Urothelium cell line (cell line): ENCODE results near the gene RANGAP1.
"Not testable (repeated sequence)": the region's sequence is repeated elsewhere in the genome, so short reads cannot be mapped to it uniquely, and the experiment has no call there.

Experiments
- DNase-seq: peaks from one replicate; pipeline ENCODE4 v3.0.0; 2011; ENCODE audit warnings: low spot score, mixed read lengths
- FAIRE-seq: peaks from 2 replicates; lab custom pipeline; 2011; peaks lifted over from hg19 to GRCh38; lab: Jason Lieb, UNC

The RANGAP1 gene

DNA sequence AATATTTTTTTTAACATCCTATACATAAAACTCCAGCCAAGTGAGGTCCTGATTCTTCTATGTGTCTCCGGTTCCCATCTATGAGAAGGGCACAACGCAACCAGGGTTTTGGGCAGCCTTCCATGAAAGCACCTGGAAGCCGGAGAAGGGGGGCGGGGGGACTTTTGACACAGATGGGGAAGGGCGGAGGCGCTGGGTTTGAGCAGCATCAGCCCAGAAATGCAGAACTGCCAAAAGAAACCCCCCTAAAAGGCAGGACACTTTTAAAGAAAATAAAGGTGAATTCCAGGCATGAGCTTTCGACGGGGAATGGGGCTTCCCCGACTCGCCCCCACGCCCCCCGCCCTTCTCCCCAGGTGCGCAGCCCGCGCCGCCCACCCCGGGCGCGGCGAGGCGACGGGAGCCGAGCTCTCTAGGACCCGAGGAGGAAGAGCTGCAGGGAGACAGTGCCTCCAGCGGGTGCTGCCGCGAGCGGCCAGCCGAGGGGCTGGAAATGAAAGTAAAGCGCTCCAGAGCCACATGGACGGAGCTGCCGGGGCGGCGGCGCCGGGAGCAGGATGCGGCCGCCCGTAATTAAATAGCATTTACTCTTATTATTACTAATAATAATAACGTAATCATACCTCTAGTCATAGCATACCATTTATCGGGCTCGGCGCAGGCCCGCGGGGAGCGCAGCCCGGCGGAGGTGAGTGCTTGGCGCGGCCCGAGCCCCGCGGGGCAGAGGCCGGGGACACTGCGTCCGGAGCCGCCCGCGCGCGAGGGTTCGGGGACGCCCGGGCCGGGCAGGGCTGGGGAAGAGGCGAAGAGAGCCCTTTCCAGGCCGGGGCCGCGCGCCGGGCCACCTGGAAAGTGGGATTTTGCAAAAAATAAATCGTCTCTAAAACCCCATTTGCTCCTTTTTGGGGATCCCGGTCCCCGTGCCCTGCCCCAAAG lies 15.4 kb upstream of the RANGAP1 start, which contains the start of gene ZC3H7B:
ZC3H7B (plus strand) TSS at position 441 of the 936 bp plus-strand sequence. CDS start 19,136 bp downstream, outside the sequence.
- FAIRE-seq (peak; percentile 53), DNase-seq (peak; percentile 95)

DNA sequence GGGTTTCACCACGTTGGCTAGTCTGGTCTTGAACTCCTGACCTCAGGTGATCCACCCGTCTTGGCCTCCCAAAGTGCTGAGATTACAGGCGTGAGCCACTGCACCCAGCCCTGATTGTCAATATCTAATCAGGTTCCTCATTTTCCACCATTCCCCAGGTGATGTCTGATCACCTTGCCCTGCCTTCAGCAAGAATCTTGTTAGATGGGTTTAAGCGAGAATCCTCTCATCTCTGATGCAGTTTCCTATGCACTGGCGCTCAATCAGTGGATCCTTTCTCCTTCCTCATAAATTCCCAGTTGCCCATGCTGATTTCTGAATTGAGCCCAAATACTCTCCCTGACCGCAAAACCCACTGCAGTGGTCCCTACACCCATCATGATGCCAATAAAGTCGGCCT lies 14.7 kb upstream of the RANGAP1 start:
- FAIRE-seq (no peak), DNase-seq (no peak)

DNA sequence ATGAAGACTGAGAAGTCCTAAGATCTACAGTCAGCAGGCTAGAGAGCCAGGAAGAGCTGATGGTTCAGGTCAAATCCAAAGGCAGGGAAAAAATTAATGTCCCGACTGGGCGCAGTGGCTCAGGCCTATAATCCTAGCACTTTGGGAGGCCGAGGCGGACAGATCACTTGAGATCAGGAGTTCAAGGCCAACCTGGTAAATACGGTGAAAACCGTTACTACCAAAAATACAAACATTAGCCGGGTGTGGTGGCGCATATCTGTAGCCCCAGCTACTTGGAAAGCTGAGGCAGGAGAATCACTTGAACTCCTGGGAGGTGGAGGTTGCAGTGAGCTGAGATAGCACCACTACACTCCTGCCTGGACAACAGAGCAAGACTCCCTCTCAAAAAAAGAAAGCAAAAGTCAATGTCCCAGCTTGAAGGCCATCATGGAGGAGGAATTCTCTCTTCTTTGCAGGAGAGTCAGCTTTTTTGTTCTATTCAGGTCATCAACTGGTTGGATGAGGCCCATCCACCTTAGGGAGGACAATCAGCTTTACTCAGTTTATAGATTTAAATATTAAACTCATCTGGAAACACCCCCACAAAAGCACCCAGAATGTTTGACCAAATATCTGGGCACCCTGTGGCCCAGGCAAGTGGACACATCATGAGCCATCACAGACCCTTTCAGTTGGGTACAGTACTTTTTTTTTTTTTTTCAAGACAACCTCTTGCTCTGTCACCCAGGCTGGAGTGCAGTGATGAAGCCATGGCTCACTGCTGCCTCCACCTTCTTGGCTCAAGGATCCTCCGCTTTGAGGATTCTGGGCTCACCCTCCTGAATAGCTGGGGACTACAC lies 11.1 kb upstream of the RANGAP1 start:
- no peak for FAIRE-seq

DNA sequence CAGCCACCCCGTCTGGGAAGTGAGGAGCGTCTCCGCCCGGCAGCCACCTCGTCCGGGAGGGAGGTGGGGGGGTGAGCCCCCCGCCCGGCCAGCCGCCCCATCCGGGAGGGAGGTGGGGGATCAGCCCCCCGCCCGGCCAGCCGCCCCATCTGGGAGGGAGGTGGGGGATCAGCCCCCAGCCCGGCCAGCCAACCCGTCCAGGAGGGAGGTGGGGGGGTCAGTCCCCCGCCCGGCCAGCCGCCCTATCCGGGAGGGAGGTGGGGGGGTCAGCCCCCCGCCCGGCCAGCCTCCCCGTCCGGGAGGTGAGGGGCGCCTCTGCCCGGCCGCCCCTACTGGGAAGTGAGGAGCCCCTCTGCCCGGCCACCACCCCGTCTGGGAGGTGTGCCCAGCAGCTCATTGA lies 8.8 kb upstream of the RANGAP1 start:
- FAIRE-seq, DNase-seq: not testable (repeated sequence)

More for the DNA sequence above, 11.1 kb upstream of the RANGAP1 start:
- no peak for DNase-seq

DNA sequence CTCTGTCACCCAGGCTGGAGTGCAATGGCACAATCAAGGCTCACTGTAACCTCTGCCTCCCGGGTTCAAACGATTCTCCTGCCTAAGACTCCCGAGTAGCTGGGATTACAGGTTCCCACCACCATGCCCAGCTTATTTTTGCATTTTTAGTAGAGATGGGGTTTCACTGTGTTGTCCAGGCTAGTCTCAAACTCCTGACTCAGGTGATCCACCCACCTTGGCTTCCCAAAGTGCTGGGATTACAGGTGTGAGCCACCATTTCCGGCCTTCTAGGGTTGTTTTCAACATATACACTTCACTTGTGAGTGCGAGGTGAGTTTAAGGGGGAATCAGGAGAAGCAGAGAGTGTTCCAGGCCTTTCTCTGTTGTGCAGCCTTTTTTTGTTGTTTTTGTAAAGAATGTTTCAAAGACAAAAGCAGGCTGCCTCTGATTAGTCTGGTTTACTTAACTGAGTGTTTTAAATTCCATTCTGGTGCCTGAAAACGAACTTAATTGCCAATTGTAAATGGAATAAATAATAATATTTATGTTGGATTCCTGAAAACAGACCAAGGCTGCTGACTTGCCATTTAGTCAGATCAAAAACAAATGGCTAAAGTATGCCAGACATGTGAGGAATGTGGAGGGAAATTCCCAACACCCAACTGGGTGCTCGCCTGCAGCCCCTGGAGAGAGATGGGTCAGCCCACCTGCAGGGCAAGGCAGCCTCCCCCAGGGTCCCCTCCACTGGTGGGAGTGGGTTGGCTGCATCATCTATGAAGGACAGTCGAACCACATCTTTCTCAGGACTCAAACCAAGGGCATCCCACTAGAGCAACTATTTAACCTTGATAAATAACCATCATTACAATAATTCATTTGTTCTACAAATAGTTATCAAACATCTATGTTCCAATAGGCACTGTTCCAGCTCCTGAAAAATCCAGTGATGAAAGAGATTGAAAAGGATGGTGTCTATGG lies 4.6 kb upstream of the RANGAP1 start:
- peak; percentile 76 for DNase-seq
- FAIRE-seq, result no peak

DNA sequence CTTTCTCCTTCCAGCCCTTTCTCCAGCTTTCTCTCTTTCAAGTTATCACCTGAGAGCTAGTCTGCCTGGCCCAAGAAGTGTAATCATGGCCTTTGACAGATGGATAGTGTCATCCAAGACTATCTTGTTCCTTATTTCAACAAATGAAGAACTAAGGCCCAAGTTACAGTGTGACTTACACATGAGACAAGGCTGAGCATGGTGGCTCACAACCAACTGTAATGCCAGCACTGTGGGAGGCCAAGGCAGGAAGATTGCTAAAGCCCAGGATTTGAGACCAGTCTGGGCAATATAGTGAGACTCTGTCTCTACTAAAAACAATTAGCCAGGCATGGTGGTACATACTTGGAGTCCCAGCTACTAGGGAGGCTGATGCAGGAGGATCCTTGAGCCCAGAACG lies 3.7 kb upstream of the RANGAP1 start:
- FAIRE-seq (peak; percentile 5), DNase-seq (no peak)

DNA sequence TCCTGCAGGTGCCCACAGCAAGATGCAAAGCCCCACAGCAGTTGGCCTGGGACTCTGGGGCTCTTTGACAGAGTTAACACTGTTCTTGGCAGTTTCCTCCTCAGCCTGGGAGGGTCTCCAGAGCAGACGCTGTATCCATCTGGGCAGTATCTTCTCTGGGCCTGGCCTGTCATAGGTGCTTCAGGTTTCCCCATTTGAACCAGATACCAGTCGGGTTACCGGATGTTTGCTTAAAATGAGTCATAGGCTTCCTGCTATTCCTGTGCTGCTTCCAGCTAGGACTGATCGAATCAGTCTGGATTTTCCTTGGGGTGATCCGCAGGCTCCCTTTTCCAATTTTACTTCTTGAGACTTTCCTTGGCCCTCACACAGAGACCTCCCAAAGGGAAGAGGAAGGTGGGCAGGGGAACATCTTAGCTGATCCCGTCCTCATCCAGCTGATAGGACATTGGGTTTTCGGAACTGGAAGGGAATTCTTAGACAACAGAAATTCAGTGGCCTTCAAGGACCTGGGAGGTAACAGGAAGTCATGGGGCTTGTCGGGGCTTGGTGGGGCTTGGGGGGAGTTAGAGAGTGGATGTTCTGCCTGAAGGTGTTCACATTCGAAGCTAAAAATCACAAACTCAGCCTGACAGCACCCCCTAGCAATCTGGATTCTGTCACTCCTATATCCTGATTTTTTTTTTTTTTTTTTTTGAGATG lies 2.4 kb upstream of the RANGAP1 start:
- FAIRE-seq, result no peak

DNA sequence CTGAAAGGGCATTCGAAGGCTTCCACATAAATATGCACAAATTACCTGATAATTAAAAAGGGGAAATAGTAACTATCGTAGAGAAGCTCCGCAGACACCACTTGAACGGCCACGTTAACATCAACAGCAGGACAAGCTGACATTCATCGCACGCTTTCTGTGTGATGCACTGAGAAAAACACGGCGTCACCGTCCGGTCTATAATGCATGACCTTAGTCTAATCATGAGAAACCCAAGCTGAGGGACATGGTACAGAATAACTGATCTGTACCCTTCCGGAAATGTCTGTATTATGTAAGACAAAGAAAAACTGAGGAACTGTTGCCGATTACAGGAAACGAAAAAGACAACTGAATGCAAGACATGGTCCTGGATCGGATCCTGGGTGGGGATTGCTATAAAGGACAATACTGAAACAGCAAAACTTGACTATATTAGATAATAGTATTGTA lies 678 bp upstream of the RANGAP1 start:
- DNase-seq (no peak), FAIRE-seq (no peak)

More for the DNA sequence above, 2.4 kb upstream of the RANGAP1 start:
- DNase-seq, result peak; percentile 74

DNA sequence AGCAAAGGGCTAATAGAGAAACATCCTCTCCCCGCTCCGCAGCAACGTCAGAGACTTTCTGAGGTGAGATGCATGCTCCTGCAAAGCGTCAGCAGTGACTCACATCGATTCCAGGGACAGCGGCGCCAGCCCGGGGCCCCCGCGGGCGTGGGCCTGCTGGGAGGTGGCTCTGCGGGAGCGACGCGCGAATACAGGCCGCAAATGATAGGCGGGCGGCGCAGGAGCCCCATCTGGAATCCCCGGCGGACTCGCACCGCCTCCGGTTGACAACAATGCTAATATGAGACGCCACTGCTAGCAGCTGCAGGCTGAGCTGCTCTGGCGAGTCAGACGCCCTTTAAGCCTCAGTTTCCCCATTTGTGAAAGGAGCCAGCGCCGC lies 557 bp downstream of the RANGAP1 start:
- DNase-seq, result peak; percentile 81
- no peak for FAIRE-seq

DNA sequence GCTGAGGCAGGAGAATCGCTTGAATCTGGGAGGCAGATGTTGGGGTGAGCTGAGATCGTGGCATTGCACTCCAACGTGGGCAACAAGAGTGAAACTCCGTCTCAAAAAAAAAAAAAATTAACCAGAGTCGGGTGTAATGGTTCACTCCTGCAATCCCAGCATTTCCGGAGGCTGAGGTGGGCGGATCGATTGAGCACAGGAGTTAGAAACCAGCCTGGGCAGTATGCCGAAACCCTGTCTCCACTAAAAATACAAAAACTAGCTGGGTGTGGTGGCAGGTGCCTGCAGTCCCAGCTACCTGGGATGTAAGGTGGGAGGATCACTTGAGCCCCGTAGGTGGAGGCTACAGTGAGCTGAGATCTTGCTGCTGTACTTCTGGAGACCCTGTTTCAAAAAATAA lies 1.5 kb downstream of the RANGAP1 start:
- FAIRE-seq, result no peak
- no peak for DNase-seq

DNA sequence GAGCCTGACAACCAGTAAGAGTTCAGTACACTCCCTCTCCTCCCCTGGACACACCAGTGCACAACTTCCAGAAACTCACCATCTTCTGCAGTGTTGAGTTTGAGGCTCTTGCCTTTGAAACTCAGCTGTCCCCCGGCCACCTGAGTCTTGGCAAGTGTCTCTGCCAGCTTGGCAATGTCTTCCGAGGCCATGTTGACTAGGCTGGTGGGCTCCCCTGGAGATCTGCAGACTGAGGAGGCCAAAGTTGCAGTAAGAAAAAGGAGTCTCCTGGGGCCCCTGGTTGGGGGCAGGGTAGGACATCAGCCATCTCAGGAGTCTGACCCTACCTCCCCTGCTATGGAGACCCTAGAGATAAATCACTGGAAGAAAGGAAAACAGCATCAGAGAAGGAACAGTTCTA lies 5.1 kb downstream of the RANGAP1 start:
- FAIRE-seq (no peak), DNase-seq (no peak)

DNA sequence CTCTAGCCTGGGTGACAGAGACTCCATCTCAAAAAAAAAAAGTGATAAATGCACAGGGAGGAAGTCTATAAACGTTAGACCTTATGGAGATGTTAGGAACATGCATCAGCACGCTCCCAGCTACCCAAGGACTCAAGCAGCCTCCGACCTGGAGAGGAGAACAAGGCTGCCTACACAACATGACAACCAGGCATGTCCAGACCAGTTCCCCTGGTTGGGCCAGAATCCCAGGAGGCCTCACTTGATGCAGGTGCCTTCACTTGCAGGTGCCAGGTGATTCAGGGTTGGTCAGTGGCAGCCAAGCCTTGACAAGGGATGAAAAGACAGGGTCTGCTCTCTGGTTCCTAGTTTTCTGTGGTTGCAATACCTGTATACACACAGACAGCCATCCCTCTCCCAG lies 5.9 kb downstream of the RANGAP1 start:
- DNase-seq (no peak), FAIRE-seq (no peak)

DNA sequence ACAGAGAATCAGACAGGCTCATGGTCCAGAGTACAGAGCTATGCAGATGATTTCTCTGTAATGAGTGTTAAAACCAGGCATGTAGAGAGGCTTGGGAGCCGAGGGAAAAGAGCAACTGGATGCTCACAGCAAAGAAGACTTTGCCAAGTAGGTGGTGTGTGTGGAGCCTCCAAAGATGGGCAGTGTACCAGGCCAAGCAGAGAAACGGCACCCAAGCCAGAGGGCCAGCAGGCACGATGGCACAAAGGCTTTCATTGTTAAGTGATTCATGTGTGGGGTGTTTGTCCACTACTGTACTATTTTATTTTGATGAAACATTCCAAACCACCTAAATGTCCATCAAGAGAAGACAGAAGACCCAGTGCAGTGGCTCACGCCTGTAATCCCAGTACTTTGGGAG lies 11.1 kb downstream of the RANGAP1 start:
- no peak for FAIRE-seq
- DNase-seq, result no peak

DNA sequence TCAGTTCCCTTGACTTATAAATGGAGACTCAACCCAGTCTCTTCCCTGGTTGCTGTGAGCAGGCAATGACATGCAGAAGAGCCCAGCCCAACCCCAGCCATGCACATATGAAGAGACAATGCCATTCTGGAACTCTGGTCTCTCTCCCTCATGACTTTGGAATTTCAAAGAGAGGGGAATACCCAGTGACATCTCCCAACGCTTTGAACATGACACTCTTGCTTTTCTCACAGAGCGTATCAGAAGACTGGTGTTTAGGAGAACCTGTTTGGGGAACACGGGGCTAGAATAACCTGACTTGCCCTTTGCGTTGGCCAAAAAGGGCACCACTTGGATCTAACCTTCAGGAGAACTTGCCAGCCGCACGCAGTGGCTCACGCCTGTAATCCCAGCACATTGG lies 12.9 kb downstream of the RANGAP1 start:
- DNase-seq (no peak), FAIRE-seq (no peak)

DNA sequence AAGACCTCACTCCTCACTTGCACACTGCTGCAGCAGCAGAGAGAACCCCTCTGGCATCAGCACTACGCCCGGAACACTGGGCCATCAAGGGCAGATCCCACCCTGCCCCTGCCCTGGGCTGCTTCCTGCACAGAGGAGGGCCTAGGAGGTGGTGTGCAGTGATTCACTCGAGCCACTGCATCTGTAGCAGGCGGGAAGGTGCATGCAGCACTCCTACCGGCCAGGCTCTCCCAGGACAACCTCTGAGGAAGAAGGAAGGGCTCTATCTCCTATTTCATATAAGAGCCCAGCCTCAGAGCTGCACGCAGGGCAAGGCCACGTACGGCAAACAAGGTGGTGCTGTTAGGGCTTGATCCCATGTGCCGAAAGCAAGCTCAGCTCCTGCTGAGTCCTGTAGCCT lies 14.2 kb downstream of the RANGAP1 start:
- no peak for DNase-seq
- no peak for FAIRE-seq

DNA sequence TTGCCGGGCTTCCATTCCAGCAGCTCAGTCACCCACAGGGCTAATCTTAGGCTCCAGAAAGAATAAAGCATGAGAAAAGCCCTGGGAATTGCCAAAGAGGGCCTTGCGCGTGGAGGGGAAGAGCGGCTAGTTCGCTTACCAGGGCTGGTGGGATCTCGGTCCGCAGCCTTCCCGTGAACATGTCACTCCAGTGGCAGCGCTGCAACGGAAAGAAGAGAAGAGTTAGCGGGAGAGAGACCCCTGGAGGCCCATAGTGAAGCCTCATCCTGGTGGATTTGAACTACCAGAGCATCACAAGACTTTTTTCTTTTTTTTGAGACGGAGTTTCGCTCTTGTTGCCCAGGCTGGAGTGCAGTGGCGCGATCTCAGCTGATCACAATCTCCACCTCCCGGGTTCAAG lies 18.0 kb downstream of the RANGAP1 start:
- FAIRE-seq (no peak), DNase-seq (no peak)

DNA sequence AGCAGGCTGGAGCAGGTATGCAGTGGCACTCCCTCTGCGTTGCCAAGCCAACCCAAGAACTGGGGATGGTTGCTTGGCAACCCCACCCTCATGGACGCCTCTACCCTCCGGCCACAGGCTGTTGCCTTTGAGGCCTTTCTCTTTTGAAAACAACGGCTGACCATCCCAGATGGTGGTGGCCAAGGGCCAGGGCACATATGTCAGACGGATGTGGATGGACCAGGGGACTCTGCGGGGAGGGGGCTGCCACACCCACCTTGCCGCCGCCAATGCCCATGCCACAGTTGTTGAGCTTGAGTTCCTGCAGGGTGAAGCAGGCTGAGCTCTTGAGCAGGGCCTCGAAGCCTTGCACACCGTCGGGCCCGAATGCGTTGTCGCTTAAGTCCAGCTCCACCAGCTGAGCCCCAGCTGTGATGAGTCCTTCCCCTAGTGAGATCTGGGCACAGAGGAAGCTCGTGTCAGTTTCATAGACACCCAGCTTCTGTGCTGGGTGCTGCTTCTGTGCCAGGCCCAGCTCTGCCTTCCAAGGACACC lies 21.5 kb downstream of the RANGAP1 start:
- DNase-seq, result no peak
- FAIRE-seq, result no peak

DNA sequence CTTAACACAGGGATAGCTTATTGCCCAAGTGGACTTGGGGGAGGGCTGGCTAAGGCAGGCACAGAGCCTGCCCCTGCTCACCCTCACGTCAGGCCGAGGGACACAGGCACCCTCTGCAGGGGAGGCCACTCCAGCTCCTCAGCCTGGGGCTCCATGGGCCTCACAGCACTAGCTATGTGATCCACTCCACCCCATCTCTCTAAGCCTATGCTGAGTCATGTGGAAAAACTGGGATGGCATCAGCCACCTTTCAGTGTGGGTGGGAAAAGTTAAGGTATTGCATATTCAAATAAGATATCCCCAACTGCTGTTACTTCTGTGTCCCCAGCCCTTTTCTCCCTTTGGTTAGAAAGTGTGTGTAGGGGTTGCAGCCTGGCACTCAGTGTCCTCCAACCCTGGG lies 22.3 kb downstream of the RANGAP1 start:
- DNase-seq (no peak), FAIRE-seq (no peak)

DNA sequence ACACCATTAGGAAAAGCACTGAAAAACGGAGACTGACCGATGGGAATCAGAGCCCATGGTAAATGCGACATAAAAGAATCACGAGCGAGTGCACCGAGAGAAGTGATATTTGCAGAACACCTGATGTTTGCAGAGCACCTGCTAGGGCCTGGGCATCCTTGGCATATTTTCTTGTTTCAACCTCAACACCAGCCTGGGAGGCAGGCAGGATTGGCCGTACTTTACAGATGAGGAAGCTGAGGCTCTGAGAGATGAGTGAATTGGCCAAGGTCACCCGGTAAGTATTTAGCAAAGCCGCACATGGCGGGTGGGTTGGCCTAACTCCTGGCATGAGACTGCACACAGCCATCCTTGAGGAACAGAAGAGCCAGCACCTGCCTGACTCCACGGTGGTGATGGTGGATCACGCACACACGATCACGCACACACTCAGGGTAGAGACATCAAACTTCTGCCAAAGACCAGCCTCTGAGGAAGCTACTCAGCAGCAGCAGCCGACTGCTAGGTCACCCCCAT lies 23.7 kb downstream of the RANGAP1 start:
- DNase-seq (no peak), FAIRE-seq (no peak)
